ENCODE measurements around the gene RFX7.

Gene RFX7

GRCh38 chr15:56038707-56039106 lies 205.0 kb downstream of the RFX7 start:
- no peak overlapping the region for H3K4me3 ChIP-seq (ENCODE audit: low read length)
- H3K27ac ChIP-seq (ENCODE audit: low read length) = no peak overlapping the region
- no peak for DNase-seq (ENCODE audit: low read depth, low spot score)
- H3K9me3 ChIP-seq (ENCODE audit: control insufficient read depth, insufficient read depth, low read length) = no peaks in the 10 kb centered on the region
- H3K4me1 ChIP-seq (ENCODE audit: control insufficient read depth, insufficient read depth, low read length) = peaks cover 2% of the 10 kb centered on the region; the same call in 1 of the 2 replicates
- H3K27me3 ChIP-seq (ENCODE audit: control insufficient read depth, insufficient read depth, low read length) = no peaks in the 10 kb centered on the region
- WGBS (ENCODE audit: insufficient coverage, insufficient read length) = no CpG with 5 or more reads among the region's 4 CpGs
- H3K36me3 ChIP-seq (ENCODE audit: control insufficient read depth, insufficient read depth, low read length) = no peaks in the 10 kb centered on the region; the same call in 1 of the 2 replicates

GRCh38 chr15:56038015-56038414 lies 205.7 kb downstream of the RFX7 start:
- no CpG with 5 or more reads among the region's 3 CpGs for WGBS (ENCODE audit: insufficient coverage, insufficient read length)
- DNase-seq (ENCODE audit: low read depth, low spot score) = no peak
- Histone ChIP-seq H3K9me3 (ENCODE audit: control insufficient read depth, insufficient read depth, low read length) (no peaks in the 10 kb centered on the region), H3K27me3 (ENCODE audit: control insufficient read depth, insufficient read depth, low read length) (no peaks in the 10 kb centered on the region), H3K4me3 (ENCODE audit: low read length) (no peak overlapping the region), H3K27ac (ENCODE audit: low read length) (no peak overlapping the region), H3K36me3 (ENCODE audit: control insufficient read depth, insufficient read depth, low read length) (no peaks in the 10 kb centered on the region; the same call in 1 of the 2 replicates), H3K4me1 (ENCODE audit: control insufficient read depth, insufficient read depth, low read length) (peaks cover 2% of the 10 kb centered on the region; the same call in 1 of the 2 replicates)

Data from iPS DF 6.9 (cell line).